ENCODE measurements around the gene SETDB1. TPM values are rescaled to one million over a fixed set of nuclear protein-coding genes. Genes with fewer than 3 reads are reported as not detected.

SETDB1 gene
- polyA plus RNA-seq, 1 donor from 2014 or later = 39.1 TPM

- H2AFZ ChIP-seq (ENCODE audit: low read depth, low read length) = no peak overlapping the region
- H3K36me3 ChIP-seq (ENCODE audit: insufficient read depth, low read length) = peaks cover 24% of the 10 kb centered on the region
- H3K27me3 ChIP-seq (ENCODE audit: insufficient read depth, low read depth, low read length) = no peaks in the 10 kb centered on the region
- H3K79me2 ChIP-seq (replicated peaks; ENCODE audit: insufficient read depth, low read length) = peaks cover 3% of the 10 kb centered on the region
- no peak overlapping the region for H3K27ac ChIP-seq (ENCODE audit: low read length)
- no peak overlapping the region for H3K4me2 ChIP-seq (ENCODE audit: low read length)
- H3K9ac ChIP-seq (ENCODE audit: low read length) = no peak overlapping the region
- no peak overlapping the region for H3K4me3 ChIP-seq (ENCODE audit: low read length)
- no peaks in the 10 kb centered on the region for H3K9me2 ChIP-seq (ENCODE audit: insufficient read depth, low read length)
- H3F3A ChIP-seq (ENCODE audit: insufficient read depth, low read length, poor library complexity, severe bottlenecking) = no peaks in the 10 kb centered on the region
- TF ChIP-seq EZH2 (IDR thresholded peaks at IDR 0.05; ENCODE audit: borderline replicate concordance, insufficient read depth, low read length, poor library complexity, severe bottlenecking) (no peak), SMC3 (conservative IDR thresholded peaks at IDR 0.05; ENCODE audit: poor library complexity) (no peak), POLR2AphosphoS5 (IDR thresholded peaks at IDR 0.05) (no peak), EP300 (conservative IDR thresholded peaks at IDR 0.05; ENCODE audit: poor library complexity, severe bottlenecking) (no peak), RAD21 (conservative IDR thresholded peaks at IDR 0.05) (no peak), TAF1 (IDR thresholded peaks at IDR 0.05; ENCODE audit: low read depth) (no peak), MXI1 (conservative IDR thresholded peaks at IDR 0.05; ENCODE audit: poor library complexity, severe bottlenecking) (no peak), CTCF (IDR thresholded peaks at IDR 0.05; ENCODE audit: poor library complexity, severe bottlenecking) (no peak)
- H4K20me1 ChIP-seq (ENCODE audit: insufficient read depth) = no peaks in the 10 kb centered on the region
- no peaks in the 10 kb centered on the region for H3K9me3 ChIP-seq (ENCODE audit: low read length)
Observed at GRCh38 chr1:150964164-150964489, 38.0 kb downstream of the SETDB1 start.

GRCh38 chr1:150965605-150966004, 39.4 kb downstream of the SETDB1 start:
- TF ChIP-seq MXI1 (conservative IDR thresholded peaks at IDR 0.05; ENCODE audit: poor library complexity, severe bottlenecking) (no peak), RAD21 (conservative IDR thresholded peaks at IDR 0.05) (no peak), REST (IDR thresholded peaks at IDR 0.05; ENCODE audit: borderline replicate concordance) (no peak), TAF1 (IDR thresholded peaks at IDR 0.05; ENCODE audit: low read depth) (no peak), CTCF (IDR thresholded peaks at IDR 0.05; ENCODE audit: poor library complexity, severe bottlenecking) (no peak), POLR2AphosphoS5 (IDR thresholded peaks at IDR 0.05) (no peak), EZH2 (IDR thresholded peaks at IDR 0.05; ENCODE audit: borderline replicate concordance, insufficient read depth, low read length, poor library complexity, severe bottlenecking) (no peak), EP300 (conservative IDR thresholded peaks at IDR 0.05; ENCODE audit: poor library complexity, severe bottlenecking) (no peak), SMC3 (conservative IDR thresholded peaks at IDR 0.05; ENCODE audit: poor library complexity) (no peak)
- H4K20me1 ChIP-seq (ENCODE audit: insufficient read depth) = no peaks in the 10 kb centered on the region
- H3K9me3 ChIP-seq (ENCODE audit: low read length) = no peaks in the 10 kb centered on the region
- H2AFZ ChIP-seq (ENCODE audit: low read depth, low read length) = no peak overlapping the region
- peaks cover 8% of the 10 kb centered on the region for H3K79me2 ChIP-seq (replicated peaks; ENCODE audit: insufficient read depth, low read length)
- H3K27ac ChIP-seq (ENCODE audit: low read length) = no peak overlapping the region
- H3K36me3 ChIP-seq (ENCODE audit: insufficient read depth, low read length) = peaks cover 21% of the 10 kb centered on the region
- no peak overlapping the region for H3K4me3 ChIP-seq (ENCODE audit: low read length)
- no peak overlapping the region for H3K4me2 ChIP-seq (ENCODE audit: low read length)
- no peaks in the 10 kb centered on the region for H3K27me3 ChIP-seq (ENCODE audit: insufficient read depth, low read depth, low read length)
- H3K9me2 ChIP-seq (ENCODE audit: insufficient read depth, low read length) = no peaks in the 10 kb centered on the region
- H3F3A ChIP-seq (ENCODE audit: insufficient read depth, low read length, poor library complexity, severe bottlenecking) = no peaks in the 10 kb centered on the region
- no peak overlapping the region for H3K9ac ChIP-seq (ENCODE audit: low read length)

All from neural cell (in vitro differentiated cells).